HEK293T (cell line): ENCODE results near the gene HHAT.

ENCODE experiments used
- CTCF ChIA-PET: fragments of 350-600 bp; formaldehyde crosslinking; extraction: SDS; loops from one replicate; lab custom pipeline; 2021; ENCODE audit warnings: antibody characterized with exemption, inconsistent platforms; lab: Yijun Ruan, JAX
- POLR2A ChIA-PET: fragments of 350-600 bp; formaldehyde crosslinking; extraction: SDS; loops from one replicate; lab custom pipeline; 2020; ENCODE audit warnings: antibody characterized with exemption, inconsistent platforms; lab: Yijun Ruan, JAX
- DNase-seq: peaks from one replicate; pipeline ENCODE4 v3.0.0; 2012; ENCODE audit warnings: mixed read lengths; ENCODE audit errors: extremely low spot score
- ARNT ChIP-seq: fragments of 450-650 bp; IDR thresholded peaks from 2 replicates; pipeline ENCODE4 v1.6.1; 2017; ENCODE audit warnings: mild to moderate bottlenecking
- BHLHE40 ChIP-seq: fragments of 450-650 bp; IDR thresholded peaks from 2 replicates; pipeline ENCODE4 v1.6.1; 2016; ENCODE audit warnings: mild to moderate bottlenecking, moderate library complexity, borderline replicate concordance
- CTBP1 ChIP-seq: fragments of 450-650 bp; IDR thresholded peaks from 2 replicates; pipeline ENCODE4 v1.6.1; 2016; ENCODE audit warnings: borderline replicate concordance
- ELF4 ChIP-seq: fragments of 450-650 bp; IDR thresholded peaks from 2 replicates; pipeline ENCODE4 v1.6.1; 2017; ENCODE audit warnings: antibody characterized with exemption
- FOXA1 ChIP-seq: fragments of 450-650 bp; IDR thresholded peaks from 2 replicates; pipeline ENCODE4 v1.6.1; 2016; ENCODE audit warnings: mild to moderate bottlenecking
- FOXK2 ChIP-seq: fragments of 450-650 bp; IDR thresholded peaks from 2 replicates; pipeline ENCODE4 v1.6.1; 2016; ENCODE audit warnings: mild to moderate bottlenecking
- FOXM1 ChIP-seq: fragments of 450-650 bp; IDR thresholded peaks from 2 replicates; pipeline ENCODE4 v1.6.1; 2017; ENCODE audit warnings: mild to moderate bottlenecking, borderline replicate concordance
- HDGF ChIP-seq: fragments of 450-650 bp; IDR thresholded peaks from 2 replicates; pipeline ENCODE4 v1.6.1; 2017; ENCODE audit warnings: antibody characterized with exemption, borderline replicate concordance
- L3MBTL2 ChIP-seq: fragments of 450-650 bp; conservative IDR thresholded peaks from 2 replicates; pipeline ENCODE4 v1.6.1; 2016; ENCODE audit warnings: mild to moderate bottlenecking
- LEF1 ChIP-seq: fragments of 450-650 bp; IDR thresholded peaks from 2 replicates; pipeline ENCODE4 v1.6.1; 2017; ENCODE audit warnings: mild to moderate bottlenecking, borderline replicate concordance
- NFRKB ChIP-seq: fragments of 450-650 bp; IDR thresholded peaks from 2 replicates; pipeline ENCODE4 v1.6.1; 2016; ENCODE audit warnings: mild to moderate bottlenecking, moderate library complexity
- SP1 ChIP-seq: fragments of 450-650 bp; IDR thresholded peaks from 2 replicates; pipeline ENCODE4 v1.6.1; 2017
- SUZ12 ChIP-seq: fragments of 450-650 bp; IDR thresholded peaks from 2 replicates; pipeline ENCODE4 v1.6.1; 2016; ENCODE audit warnings: mild to moderate bottlenecking
- TARDBP ChIP-seq: fragments of 450-650 bp; IDR thresholded peaks from 2 replicates; pipeline ENCODE4 v1.6.1; 2016
- ZNF384 ChIP-seq: fragments of 450-650 bp; IDR thresholded peaks from 2 replicates; pipeline ENCODE4 v1.6.1; 2016
- TF ChIP-seq, protein P1 (sequence below): fragments of 450-650 bp; IDR thresholded peaks from 2 replicates; pipeline ENCODE4 v1.6.1; 2016

The HHAT gene

DNA sequence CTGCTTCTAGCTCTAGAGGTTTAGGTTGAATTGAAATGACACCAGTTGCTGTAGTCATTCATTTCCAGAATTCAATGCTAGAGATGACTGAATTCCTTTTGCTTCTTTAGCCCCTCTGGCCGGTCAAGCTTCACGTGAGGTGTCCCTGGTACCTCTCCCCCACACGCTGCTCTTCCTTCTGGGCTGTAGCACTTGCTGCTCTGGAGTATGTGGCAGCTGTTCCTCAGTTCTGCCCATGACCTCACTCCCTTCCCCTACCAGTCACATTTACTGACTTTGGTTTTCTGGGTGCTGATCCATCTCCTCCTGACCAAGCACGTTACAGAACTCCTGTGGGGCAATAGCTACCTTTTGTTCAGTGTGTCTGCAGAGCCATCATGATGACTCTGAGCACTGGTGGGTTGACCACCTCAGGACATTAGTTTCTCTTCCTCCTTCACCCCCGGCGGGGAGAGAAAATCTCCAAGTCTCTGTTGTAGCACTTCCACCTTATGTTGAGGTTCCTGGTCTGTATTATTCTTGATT, 128.1 kb downstream of the HHAT start:
- TF ChIP-seq TARDBP (no peak), BHLHE40 (no peak), HDGF (no peak), NFRKB (no peak), FOXM1 (no peak), L3MBTL2 (no peak), CTBP1 (no peak), ELF4 (no peak), FOXA1 (no peak), LEF1 (no peak), ZNF384 (no peak)
- TF ChIP-seq, protein P1, sequence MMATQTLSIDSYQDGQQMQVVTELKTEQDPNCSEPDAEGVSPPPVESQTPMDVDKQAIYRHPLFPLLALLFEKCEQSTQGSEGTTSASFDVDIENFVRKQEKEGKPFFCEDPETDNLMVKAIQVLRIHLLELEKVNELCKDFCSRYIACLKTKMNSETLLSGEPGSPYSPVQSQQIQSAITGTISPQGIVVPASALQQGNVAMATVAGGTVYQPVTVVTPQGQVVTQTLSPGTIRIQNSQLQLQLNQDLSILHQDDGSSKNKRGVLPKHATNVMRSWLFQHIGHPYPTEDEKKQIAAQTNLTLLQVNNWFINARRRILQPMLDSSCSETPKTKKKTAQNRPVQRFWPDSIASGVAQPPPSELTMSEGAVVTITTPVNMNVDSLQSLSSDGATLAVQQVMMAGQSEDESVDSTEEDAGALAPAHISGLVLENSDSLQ: no peak
- ChIA-PET POLR2A (no interaction called here), CTCF (interaction anchor here (1.2 kb wide), 1 partner anchor 8 kb away, joined by 5 read pairs; no protein-coding TSS in a partner anchor)
- no peak for DNase-seq

DNA sequence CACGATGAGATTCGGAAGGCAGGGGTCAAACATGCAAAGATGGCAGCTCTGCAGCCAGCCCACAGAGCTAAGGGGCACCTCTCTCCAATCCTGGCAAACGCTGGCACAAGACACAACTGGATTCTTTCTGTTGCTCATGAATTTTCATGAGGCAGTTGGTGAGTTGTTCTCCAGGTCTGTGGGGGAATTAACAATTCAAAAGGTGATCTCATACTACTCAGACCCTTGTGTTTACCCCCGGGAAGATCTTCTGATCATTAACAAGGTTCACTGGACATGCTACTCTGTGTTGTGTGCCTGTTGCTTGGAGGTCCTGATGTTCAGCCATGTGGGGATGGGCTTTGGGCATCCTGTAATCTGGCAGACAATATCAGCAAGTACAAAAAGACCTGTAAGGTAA, 128.9 kb downstream of the HHAT start:
- POLR2A ChIA-PET: no interaction called here
- CTCF ChIA-PET: interaction anchor here (1.2 kb wide), 1 partner anchor 9 kb away, joined by 5 read pairs; no protein-coding TSS in a partner anchor

DNA sequence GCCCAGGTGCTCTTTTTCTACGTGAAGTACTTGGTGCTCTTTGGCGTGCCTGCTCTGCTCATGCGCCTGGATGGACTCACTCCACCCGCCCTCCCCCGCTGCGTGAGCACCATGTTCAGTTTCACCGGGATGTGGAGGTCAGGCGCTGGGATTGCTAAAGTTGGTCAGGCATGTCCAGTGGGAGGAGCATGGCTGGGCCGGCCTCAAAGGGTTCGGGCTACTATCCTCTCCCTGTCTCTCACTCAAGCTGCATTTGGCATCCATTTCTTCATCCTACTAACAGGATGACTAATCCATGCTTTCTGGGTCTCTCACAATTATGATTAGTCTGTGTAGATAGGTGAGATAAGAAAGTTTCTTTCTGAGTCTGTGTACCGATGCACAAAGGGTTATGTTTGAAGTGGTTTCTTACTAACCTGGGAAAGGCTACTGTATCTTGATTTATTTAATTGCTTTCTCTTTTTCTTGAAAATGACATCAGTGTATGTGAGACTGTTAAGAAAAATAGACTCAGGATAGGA, 135.9 kb downstream of the HHAT start:
- TF ChIP-seq, protein P1: no peak
- TF ChIP-seq ELF4 (no peak), SP1 (no peak), TARDBP (no peak), BHLHE40 (no peak), SUZ12 (no peak), NFRKB (no peak), HDGF (no peak), FOXM1 (no peak), CTBP1 (no peak), LEF1 (no peak), FOXA1 (no peak)
- CTCF ChIA-PET: no interaction called here
- DNase-seq: no peak
- POLR2A ChIA-PET: no interaction called here

More for the DNA sequence above, 128.9 kb downstream of the HHAT start:
- no peak for TF ChIP-seq FOXA1
- TF ChIP-seq CTBP1: no peak
- TF ChIP-seq, protein P1: no peak
- no peak for TF ChIP-seq LEF1
- no peak for TF ChIP-seq ZNF384
- no peak for TF ChIP-seq ARNT
- no peak for TF ChIP-seq FOXK2
- no peak for TF ChIP-seq TARDBP
- no peak for DNase-seq

DNA sequence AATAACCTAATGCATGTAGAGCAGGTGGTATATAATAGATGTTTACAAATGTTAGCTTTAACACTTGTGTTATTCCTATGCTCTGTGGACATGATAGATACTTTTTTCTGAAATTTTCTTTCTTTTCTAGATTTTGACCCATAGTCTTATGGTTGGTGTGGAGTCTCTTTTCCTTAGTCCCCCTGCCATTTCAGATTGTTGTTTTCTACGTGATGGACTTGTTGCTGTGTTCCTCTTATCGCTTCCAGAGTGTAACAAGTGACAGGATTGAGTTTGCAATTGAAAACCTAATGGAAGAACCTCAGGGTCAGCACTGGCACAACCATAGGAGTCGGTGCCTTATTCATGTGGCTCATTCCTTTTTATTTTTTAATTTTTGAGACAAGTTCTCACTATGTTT, 136.4 kb downstream of the HHAT start:
- POLR2A ChIA-PET: no interaction called here
- CTCF ChIA-PET: no interaction called here
- DNase-seq: no peak
- TF ChIP-seq ZNF384 (no peak), FOXM1 (no peak), HDGF (no peak), LEF1 (no peak), SP1 (no peak), CTBP1 (no peak), L3MBTL2 (no peak), ELF4 (no peak), NFRKB (no peak), SUZ12 (no peak), FOXA1 (no peak), TARDBP (no peak), BHLHE40 (no peak), ARNT (no peak)

DNA sequence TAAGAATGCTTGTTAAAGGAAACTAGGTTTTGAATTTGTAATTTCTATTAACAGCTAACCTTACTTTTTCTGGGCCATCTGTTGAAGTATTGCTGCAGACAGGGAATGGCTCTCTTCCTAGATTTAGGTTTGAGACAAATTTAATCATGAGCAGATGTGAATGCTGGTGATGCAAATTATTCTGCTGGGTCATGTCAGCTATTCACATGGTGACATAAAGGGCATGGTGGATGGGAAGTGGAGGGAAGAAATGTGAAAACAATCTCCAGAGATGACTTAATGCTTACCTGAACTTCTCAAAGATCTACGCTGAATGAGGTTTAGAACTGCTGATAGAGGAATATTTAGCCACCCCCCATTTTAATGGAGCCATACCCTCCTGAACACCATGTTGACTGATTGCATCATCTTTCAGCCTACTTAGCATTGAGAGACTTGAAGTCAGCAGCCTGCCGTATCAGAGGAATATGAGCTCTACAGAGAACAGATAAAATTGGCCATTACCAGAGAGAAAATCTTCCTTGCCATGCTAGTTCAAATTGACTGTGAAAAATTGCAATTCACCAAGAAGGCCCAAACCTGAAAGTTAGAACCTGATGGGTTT, 138.8 kb downstream of the HHAT start:
- TF ChIP-seq LEF1 (no peak), FOXM1 (no peak), SUZ12 (no peak), L3MBTL2 (no peak), ZNF384 (no peak), NFRKB (no peak), BHLHE40 (no peak), SP1 (no peak)
- TF ChIP-seq, protein P1: no peak
- ChIA-PET CTCF (no interaction called here), POLR2A (no interaction called here)
- no peak for DNase-seq
